H1 (cell line): ENCODE data around the gene TMEM134. TPM values are rescaled to one million over a fixed set of nuclear protein-coding genes. Genes with fewer than 3 reads are reported as not detected.

Experiments
- CTCF ChIA-PET: fragments of 300-600 bp; sonication (Branson Sonifier 250); formaldehyde crosslinking; loops from one replicate; lab custom pipeline; 2021; ENCODE audit not compliant: partially characterized antibody; lab: Charles Lee
- POLR2A ChIA-PET: fragments of 300-600 bp; sonication (Branson Sonifier 250); formaldehyde crosslinking; loops from one replicate; lab custom pipeline; 2021; ENCODE audit warnings: inconsistent platforms; ENCODE audit not compliant: partially characterized antibody; lab: Charles Lee
- DNase-seq, 2 experiments: peaks; one replicate each; pipeline versions ENCODE4 v3.0.0 to v3.0.0-alpha.2; 2010 to 2022; ENCODE audit warnings: low spot score in 2 of 2, low read depth in 1 of 2, mixed read lengths in 1 of 2
- FAIRE-seq: peaks from 2 replicates; lab custom pipeline; 2011; peaks lifted over from hg19 to GRCh38; lab: Jason Lieb, UNC
- H2AFZ ChIP-seq: 2 replicates; pipeline ENCODE4 v1.8.1; 2012; ENCODE audit warnings: low read length, inconsistent platforms
- H2AK5ac ChIP-seq: 2 replicates; pipeline ENCODE4 v1.6.1; 2013; ENCODE audit warnings: low read depth, low read length
- H2BK120ac ChIP-seq: replicated peaks from 2 replicates; pipeline ENCODE3; 2013; ENCODE audit warnings: low read depth, low read length, inconsistent platforms
- H2BK12ac ChIP-seq: 2 replicates; pipeline ENCODE4 v1.6.1; 2013; ENCODE audit warnings: low read depth, low read length
- H2BK15ac ChIP-seq: 2 replicates; pipeline ENCODE4 v1.6.1; 2013; ENCODE audit warnings: low read length
- H2BK20ac ChIP-seq: 2 replicates; pipeline ENCODE4 v1.6.1; 2013; ENCODE audit warnings: low read length
- H2BK5ac ChIP-seq: 2 replicates; pipeline ENCODE4 v1.6.1; 2013; ENCODE audit warnings: low read depth, low read length
- H3K14ac ChIP-seq: 2 replicates; pipeline ENCODE4 v1.6.1; 2013; ENCODE audit warnings: inconsistent platforms; ENCODE audit not compliant: insufficient read length
- H3K18ac ChIP-seq: 2 replicates; pipeline ENCODE4 v1.6.1; 2013; ENCODE audit warnings: low read length; ENCODE audit errors: extremely low read depth
- H3K23ac ChIP-seq: 2 replicates; pipeline ENCODE4 v1.6.1; 2013; ENCODE audit warnings: inconsistent platforms; ENCODE audit not compliant: insufficient read length
- H3K23me2 ChIP-seq: 2 replicates; pipeline ENCODE4 v1.6.1; 2013; ENCODE audit warnings: low read depth, low read length
- H3K27ac ChIP-seq: 2 replicates; pipeline ENCODE4 v1.6.1; 2011; ENCODE audit warnings: low read depth, low read length, inconsistent platforms
- H3K27me3 ChIP-seq, 4 experiments: replicated peaks in 1 of 4; 1 replicate in 1 of 4; 2 replicates in 3 of 4; pipeline versions ENCODE4 v1.6.1 to v1.8.1; 2011 to 2013; ENCODE audit warnings: low read length in 3 of 4, mild to moderate bottlenecking in 3 of 4, inconsistent platforms in 2 of 4, mixed read lengths in 2 of 4, moderate library complexity in 1 of 4; ENCODE audit not compliant: control insufficient read depth in 3 of 4, insufficient read depth in 3 of 4; ENCODE audit errors: extremely low read depth in 1 of 4
- H3K36me3 ChIP-seq, 4 experiments: 2 replicates each; pipeline versions ENCODE4 v1.6.1 to v1.8.1; 2011 to 2013; ENCODE audit warnings: mild to moderate bottlenecking in 4 of 4, low read length in 3 of 4, moderate library complexity in 2 of 4, control low read depth in 1 of 4, inconsistent platforms in 1 of 4; ENCODE audit not compliant: insufficient read depth in 4 of 4, control insufficient read depth in 2 of 4
- H3K4ac ChIP-seq: replicated peaks from 2 replicates; pipeline ENCODE3; 2013; ENCODE audit warnings: low read length, low read depth, mixed read lengths, inconsistent platforms; ENCODE audit not compliant: insufficient read length
- H3K4me1 ChIP-seq, 4 experiments: replicated peaks in 1 of 4; 1 replicate in 1 of 4; 2 replicates in 3 of 4; pipeline versions ENCODE4 v1.6.1 to v1.8.1; 2011 to 2013; ENCODE audit warnings: low read length in 3 of 4, inconsistent platforms in 2 of 4, mixed read lengths in 1 of 4; ENCODE audit not compliant: insufficient read depth in 4 of 4, control insufficient read depth in 3 of 4
- H3K4me2 ChIP-seq, 2 experiments: 2 replicates each; pipeline versions ENCODE4 v1.6.1 to v1.8.1; 2011 to 2013; ENCODE audit warnings: low read depth in 2 of 2, low read length in 2 of 2, control low read depth in 1 of 2, inconsistent platforms in 1 of 2, mild to moderate bottlenecking in 1 of 2; ENCODE audit not compliant: insufficient read depth in 1 of 2
- H3K4me3 ChIP-seq, 4 experiments: fragments of 200-600, 300-600 bp in 1 of 4; sonication (generic), shearing (Covaris generic), sonication (Bioruptor Twin) in 1 of 4; 2 replicates each; pipeline versions ENCODE4 v1.5.1 to v1.8.1; 2011 to 2016; ENCODE audit warnings: low read length in 4 of 4, low read depth in 3 of 4, control low read depth in 2 of 4, inconsistent platforms in 2 of 4, mild to moderate bottlenecking in 2 of 4, mixed read lengths in 1 of 4, moderate library complexity in 1 of 4; ENCODE audit not compliant: insufficient read depth in 2 of 4; ENCODE audit errors: extremely low read depth in 1 of 4
- H3K56ac ChIP-seq: replicated peaks from 2 replicates; pipeline ENCODE3; 2013; ENCODE audit warnings: low read depth, mild to moderate bottlenecking, mixed read lengths, low read length, inconsistent platforms; ENCODE audit not compliant: insufficient read length
- H3K79me1 ChIP-seq: 2 replicates; pipeline ENCODE4 v1.6.1; 2013; ENCODE audit warnings: low read depth, low read length, control low read depth
- H3K79me2 ChIP-seq, 2 experiments: 2 replicates each; pipeline versions ENCODE4 v1.6.1 to v1.8.1; 2012 to 2013; ENCODE audit warnings: low read length in 2 of 2, mild to moderate bottlenecking in 2 of 2, inconsistent platforms in 1 of 2; ENCODE audit not compliant: insufficient read depth in 2 of 2, control insufficient read depth in 1 of 2
- H3K9ac ChIP-seq, 4 experiments: replicated peaks in 1 of 4; 1 replicate in 1 of 4; 2 replicates in 3 of 4; pipeline versions ENCODE4 v1.6.1 to v1.8.1; 2011 to 2013; ENCODE audit warnings: low read depth in 3 of 4, low read length in 3 of 4, control low read depth in 2 of 4, mild to moderate bottlenecking in 2 of 4, moderate library complexity in 2 of 4, inconsistent platforms in 1 of 4; ENCODE audit errors: extremely low read depth in 1 of 4
- H3K9me3 ChIP-seq, 2 experiments: 2 replicates each; pipeline versions ENCODE4 v1.6.1 to v1.8.1; 2012 to 2013; ENCODE audit warnings: mild to moderate bottlenecking in 2 of 2, moderate library complexity in 2 of 2, control low read depth in 1 of 2, inconsistent platforms in 1 of 2, low read depth in 1 of 2, low read length in 1 of 2, mixed read lengths in 1 of 2; ENCODE audit not compliant: insufficient read depth in 2 of 2
- H4K20me1 ChIP-seq, 2 experiments: replicated peaks in 1 of 2; 2 replicates each; pipeline versions ENCODE3 to v1.8.1; 2011 to 2013; ENCODE audit warnings: inconsistent platforms in 2 of 2, low read length in 2 of 2, mild to moderate bottlenecking in 1 of 2; ENCODE audit not compliant: insufficient read depth in 2 of 2, control insufficient read depth in 1 of 2
- H4K5ac ChIP-seq: 2 replicates; pipeline ENCODE4 v1.6.1; 2013; ENCODE audit warnings: low read length, low read depth, mixed read lengths, inconsistent platforms; ENCODE audit not compliant: insufficient read length
- H4K8ac ChIP-seq: 2 replicates; pipeline ENCODE4 v1.8.0; 2013; ENCODE audit warnings: mild to moderate bottlenecking, moderate library complexity, low read length, inconsistent platforms; ENCODE audit not compliant: insufficient read depth; ENCODE audit errors: extremely low read depth
- H4K91ac ChIP-seq: replicated peaks from 2 replicates; pipeline ENCODE3; 2013; ENCODE audit warnings: low read length, mixed read lengths, inconsistent platforms; ENCODE audit not compliant: insufficient read length
- ATF2 ChIP-seq: IDR thresholded peaks from 2 replicates; pipeline ENCODE4 v1.6.1; 2012; ENCODE audit warnings: low read length, inconsistent platforms
- BCL11A ChIP-seq, 2 experiments: IDR thresholded peaks; one replicate each; pipeline ENCODE4 v1.6.1; 2011; ENCODE audit warnings: low read depth in 2 of 2, low read length in 2 of 2, mild to moderate bottlenecking in 2 of 2
- HDAC2 ChIP-seq, 2 experiments: fragments of 300-600 bp in 1 of 2; sonication (generic) in 1 of 2; IDR thresholded peaks; 2 replicates each; pipeline ENCODE4 v1.6.1; 2011 to 2012; ENCODE audit warnings: low read depth in 2 of 2, low read length in 2 of 2, mild to moderate bottlenecking in 2 of 2, moderate library complexity in 2 of 2, borderline replicate concordance in 1 of 2, inconsistent platforms in 1 of 2
- HDAC6 ChIP-seq: IDR thresholded peaks from one replicate; pipeline ENCODE4 v1.7.1; 2012; ENCODE audit warnings: low read depth, mild to moderate bottlenecking, inconsistent platforms, low read length, moderate library complexity
- KDM4A ChIP-seq: IDR thresholded peaks from one replicate; pipeline ENCODE4 v1.7.1; 2012; ENCODE audit warnings: low read depth, mild to moderate bottlenecking, moderate library complexity, low read length, inconsistent platforms; ENCODE audit not compliant: severe bottlenecking
- PHF8 ChIP-seq: fragments of 200-600 bp; sonication (generic); conservative IDR thresholded peaks from 2 replicates; pipeline ENCODE4 v1.7.1; 2012; ENCODE audit warnings: low read depth, mild to moderate bottlenecking, inconsistent platforms, low read length, moderate library complexity
- TAF1 ChIP-seq: IDR thresholded peaks from 2 replicates; pipeline ENCODE4 v1.6.1; 2011; ENCODE audit warnings: mild to moderate bottlenecking, low read depth, low read length
- YY1 ChIP-seq: IDR thresholded peaks from 2 replicates; pipeline ENCODE4 v1.6.1; 2011; ENCODE audit warnings: low read depth, mild to moderate bottlenecking, low read length
- WGBS, 2 experiments: shearing (Covaris generic) in 1 of 2; methylation state at CpG; one replicate each; pipeline versions ENCODE4 v1.1.6 to v1.1.7; 2013 to 2015; ENCODE audit warnings: low lambda C conversion rate in 2 of 2, mixed read lengths in 2 of 2, inconsistent platforms in 1 of 2, low coverage in 1 of 2, missing lambda C conversion rate in 1 of 2; ENCODE audit not compliant: insufficient replicate concordance in 2 of 2, insufficient coverage in 1 of 2, insufficient read length in 1 of 2; ENCODE audit errors: extremely low coverage in 1 of 2, missing lambda C conversion rate in 1 of 2; 5-methylcytosine and 5-hydroxymethylcytosine counted together
- polyA plus RNA-seq, 7 experiments: library from polyadenylated mRNA; depleted of rRNA in 3 of 7; stranded (reverse) in 5 of 7; unstranded in 2 of 7; fragments of >200 nt in 5 of 7; fragments of 200-250 nt in 2 of 7; gene quantifications; 1 replicate in 5 of 7; 2 replicates in 1 of 7; 4 replicates in 1 of 7; pipeline versions ENCODE4 v1.2.1 to v1.2.3, GENCODE V29; 2011 to 2013; ENCODE audit warnings: missing spikeins in 2 of 7, mixed read lengths in 2 of 7
- total RNA-seq: library from RNA; stranded (reverse); fragmentation: NEBNext Ultra II Directional; extraction: Animal tissue kit (Norgen Biotek cat#: 25700); gene quantifications from 2 replicates; pipeline ENCODE4 v1.2.1, GENCODE V29; 2021

TMEM134 gene
- total and polyA plus RNA-seq, 2 of the 8 experiments (the other 6 are each of a cell fraction or from before 2014, with no cell fraction given): 32.4 to 229 TPM

- H3K79me1 ChIP-seq: no peaks in the 10 kb centered on the region
- H3K14ac ChIP-seq: no peak overlapping the region
- H4K5ac ChIP-seq: no peak overlapping the region
- no peak overlapping the region for H3K27ac ChIP-seq
- CTCF ChIA-PET: interaction anchor here (1.3 to 1.5 kb wide), 2 partner anchors 11 to 85 kb away, joined by 3 to 4 read pairs; no protein-coding TSS in a partner anchor
- POLR2A ChIA-PET: interaction anchor here (1.1 to 1.5 kb wide), 4 partner anchors 16 to 133 kb away, joined by 3 read pairs; partner anchors contain the start of gene TMEM134
- H3K4me2 ChIP-seq: peak overlapping the region; percentile 70 to 98
- peaks cover 0 to 30% (median 10%) of the 10 kb centered on the region in 4 experiments; a peak in 6 of 7 replicates for H3K4me1 ChIP-seq
- no peak overlapping the region for H2AK5ac ChIP-seq
- no peak overlapping the region for H2BK12ac ChIP-seq
- H3K18ac ChIP-seq: peak overlapping the region; percentile 78; the same call in 1 of the 2 replicates
- no peak overlapping the region for H3K23ac ChIP-seq
- H3K36me3 ChIP-seq: peaks cover 0 to 8% (median 2%) of the 10 kb centered on the region in 4 experiments; a peak in 5 of 8 replicates
- 0 out of 4 replicates have a peak, but pooled peaks cover 0 to 8% of the 10 kb centered on the region in 2 experiments for H3K79me2 ChIP-seq
- H3K9me3 ChIP-seq: no peaks in the 10 kb centered on the region
- no peak overlapping the region for H3K56ac ChIP-seq
- peaks cover 24% of the 10 kb centered on the region for H3K23me2 ChIP-seq
- FAIRE-seq (no peak), DNase-seq (peak in 1 of 2 experiments; percentile 71)
- no peak overlapping the region; the same call in 1 of the 2 replicates for H2BK5ac ChIP-seq
- peaks cover 0 to 8% (median 4%) of the 10 kb centered on the region in 4 experiments; a peak in 3 of 7 replicates for H3K27me3 ChIP-seq
- H2BK15ac ChIP-seq: no peak overlapping the region
- no peak overlapping the region for H2BK120ac ChIP-seq
- WGBS, 2 experiments: 5% methylated on average over 41 of the region's 101 CpGs; no CpG with 5 or more reads in 1 of the 2 experiments
- H4K91ac ChIP-seq: peak overlapping the region; percentile 46
- H3K4ac ChIP-seq: no peak overlapping the region
- H2AFZ ChIP-seq: peak overlapping the region; percentile 26; the same call in 1 of the 2 replicates
- H3K4me3 ChIP-seq: peak overlapping the region; percentile 69 to 94 (median 75)
- peaks cover 6 to 16% of the 10 kb centered on the region in 2 experiments for H4K20me1 ChIP-seq
- H4K8ac ChIP-seq: no peak overlapping the region
- H2BK20ac ChIP-seq: no peak overlapping the region
- H3K9ac ChIP-seq: peak overlapping the region in 3 of 4 experiments; percentile 29 to 61 (median 38); a peak in 5 of 7 replicates
- TF ChIP-seq KDM4A (peak; percentile 52), ATF2 (no peak), TAF1 (0 out of 2 replicates have a peak, but pooled peaks have one; percentile 13), HDAC6 (no peak), PHF8 (no peak), HDAC2 (IDR thresholded peaks at IDR 0.05; ENCODE audit: borderline replicate concordance in 1 of 2, low read depth in 2 of 2, low read length in 2 of 2) (peak in 1 of 2 experiments; percentile 74; a peak in 1 of 4 replicates), BCL11A (IDR thresholded peaks at IDR 0.05; ENCODE audit: low read depth in 2 of 2, low read length in 2 of 2) (no peak), YY1 (no peak)
Observed at GRCh38 chr11:67504005-67504949, 35.2 kb upstream of the TMEM134 start.
